Measurements from ENCODE around the gene RNF220. TPM values are rescaled to one million over a fixed set of nuclear protein-coding genes. Genes with fewer than 3 reads are reported as not detected.

RNF220 gene
- total and polyA plus RNA-seq, 2 of the 4 experiments (the other 2 are of a cell fraction): 71.8 to 77.1 TPM

DNA sequence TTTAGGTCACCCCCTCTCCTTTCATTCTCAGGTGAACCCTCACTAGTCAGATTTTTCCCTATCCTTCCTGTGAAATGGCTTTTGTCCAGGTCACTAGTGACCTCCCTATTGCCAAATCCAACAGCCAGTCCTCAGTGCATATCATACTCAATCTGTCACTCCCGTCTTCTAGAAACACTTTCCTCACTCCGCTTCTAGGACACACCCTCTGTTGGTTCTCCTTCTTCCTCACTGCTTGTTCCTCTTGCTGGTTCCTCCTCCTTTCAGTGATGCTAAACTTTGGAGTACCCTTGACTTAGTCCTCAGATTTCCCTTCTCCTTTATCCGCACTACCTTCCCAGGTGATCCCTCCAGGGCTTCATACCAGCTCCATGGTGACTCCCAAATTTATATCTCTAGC lies 94.3 kb downstream of the RNF220 start:
- no peak overlapping the region for H2AK5ac ChIP-seq (ENCODE audit: low read depth, low read length)
- H3K14ac ChIP-seq (replicated peaks; ENCODE audit: low read depth, low read length): no peak overlapping the region
- no peak overlapping the region for H2BK5ac ChIP-seq (ENCODE audit: low read depth, low read length, poor library complexity, severe bottlenecking)
- intact Hi-C loops (cut with micrococcal nuclease) (no loop called here), dilution Hi-C loops (cut with HindIII; ENCODE audit: low sequenced_read_pairs, unreplicated experiment) (no loop called here), in situ Hi-C loops (cut with MboI; ENCODE audit: low sequenced_read_pairs) (no loop called here)
- H4K8ac ChIP-seq (ENCODE audit: low read depth in 2 of 2, low read length in 2 of 2): no peak overlapping the region
- no peak overlapping the region for H3K4me2 ChIP-seq (ENCODE audit: low read depth, low read length)
- no peak overlapping the region for H3K27ac ChIP-seq (ENCODE audit: insufficient read depth, low read length)
- no peak overlapping the region for H3K23ac ChIP-seq (ENCODE audit: low read depth, low read length)
- H3K36me3 ChIP-seq (ENCODE audit: control insufficient read depth, insufficient read depth, low read length): no peaks in the 10 kb centered on the region
- 68% methylated on average over 2 of the region's 3 CpGs; no CpG with 5 or more reads in 1 of the 2 experiments for WGBS, 2 experiments (ENCODE audit: extremely low coverage in 2 of 2, insufficient read length in 1 of 2)
- H3K4me1 ChIP-seq (ENCODE audit: control insufficient read depth, insufficient read depth, low read length): no peaks in the 10 kb centered on the region
- no peak overlapping the region for H4K5ac ChIP-seq (ENCODE audit: low read depth, low read length)
- H3K4ac ChIP-seq (ENCODE audit: low read depth, low read length): no peak overlapping the region
- no peak overlapping the region for H2BK20ac ChIP-seq (ENCODE audit: low read depth, low read length)
- POLR2A ChIA-PET (ENCODE audit: unreplicated experiment): no interaction called here
- TF ChIP-seq RFX5 (IDR thresholded peaks at IDR 0.05; ENCODE audit: low read depth, low read length) (no peak), SMC3 (IDR thresholded peaks at IDR 0.05; ENCODE audit: low read depth, low read length) (no peak), RAD21 (IDR thresholded peaks at IDR 0.05; ENCODE audit: low read length) (no peak), POLR2A (IDR thresholded peaks at IDR 0.05; ENCODE audit: low read depth, low read length) (no peak), BHLHE40 (IDR thresholded peaks at IDR 0.05; ENCODE audit: low read depth, low read length) (no peak), CEBPB (IDR thresholded peaks at IDR 0.05; ENCODE audit: low read depth, low read length) (no peak), RCOR1 (IDR thresholded peaks at IDR 0.05; ENCODE audit: insufficient replicate concordance, low read length) (no peak)
- TF ChIP-seq, protein P1, sequence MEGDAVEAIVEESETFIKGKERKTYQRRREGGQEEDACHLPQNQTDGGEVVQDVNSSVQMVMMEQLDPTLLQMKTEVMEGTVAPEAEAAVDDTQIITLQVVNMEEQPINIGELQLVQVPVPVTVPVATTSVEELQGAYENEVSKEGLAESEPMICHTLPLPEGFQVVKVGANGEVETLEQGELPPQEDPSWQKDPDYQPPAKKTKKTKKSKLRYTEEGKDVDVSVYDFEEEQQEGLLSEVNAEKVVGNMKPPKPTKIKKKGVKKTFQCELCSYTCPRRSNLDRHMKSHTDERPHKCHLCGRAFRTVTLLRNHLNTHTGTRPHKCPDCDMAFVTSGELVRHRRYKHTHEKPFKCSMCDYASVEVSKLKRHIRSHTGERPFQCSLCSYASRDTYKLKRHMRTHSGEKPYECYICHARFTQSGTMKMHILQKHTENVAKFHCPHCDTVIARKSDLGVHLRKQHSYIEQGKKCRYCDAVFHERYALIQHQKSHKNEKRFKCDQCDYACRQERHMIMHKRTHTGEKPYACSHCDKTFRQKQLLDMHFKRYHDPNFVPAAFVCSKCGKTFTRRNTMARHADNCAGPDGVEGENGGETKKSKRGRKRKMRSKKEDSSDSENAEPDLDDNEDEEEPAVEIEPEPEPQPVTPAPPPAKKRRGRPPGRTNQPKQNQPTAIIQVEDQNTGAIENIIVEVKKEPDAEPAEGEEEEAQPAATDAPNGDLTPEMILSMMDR (conservative IDR thresholded peaks at IDR 0.05; ENCODE audit: low read depth, low read length): no peak
- TF ChIP-seq, protein P2, sequence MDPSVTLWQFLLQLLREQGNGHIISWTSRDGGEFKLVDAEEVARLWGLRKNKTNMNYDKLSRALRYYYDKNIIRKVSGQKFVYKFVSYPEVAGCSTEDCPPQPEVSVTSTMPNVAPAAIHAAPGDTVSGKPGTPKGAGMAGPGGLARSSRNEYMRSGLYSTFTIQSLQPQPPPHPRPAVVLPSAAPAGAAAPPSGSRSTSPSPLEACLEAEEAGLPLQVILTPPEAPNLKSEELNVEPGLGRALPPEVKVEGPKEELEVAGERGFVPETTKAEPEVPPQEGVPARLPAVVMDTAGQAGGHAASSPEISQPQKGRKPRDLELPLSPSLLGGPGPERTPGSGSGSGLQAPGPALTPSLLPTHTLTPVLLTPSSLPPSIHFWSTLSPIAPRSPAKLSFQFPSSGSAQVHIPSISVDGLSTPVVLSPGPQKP (IDR thresholded peaks at IDR 0.05; ENCODE audit: borderline replicate concordance, low read depth, low read length): no peak
- BruUV-seq (replicated peaks): no TSS peak
- no peaks in the 10 kb centered on the region for H3K9me1 ChIP-seq (ENCODE audit: insufficient read depth, low read length)
- no peak overlapping the region for H3K56ac ChIP-seq (ENCODE audit: extremely low read depth, insufficient read depth, low read length)
- H2BK120ac ChIP-seq (ENCODE audit: low read depth, low read length): no peak overlapping the region
- DNase-seq (no peak), ATAC-seq (ENCODE audit: low read depth) (no peak)
- CTCF ChIA-PET: interaction anchor here (0.6 kb wide), 1 partner anchor 59 kb away, joined by 3 read pairs; no protein-coding TSS in a partner anchor
- no peak overlapping the region for H4K91ac ChIP-seq (ENCODE audit: insufficient read depth, low read depth, low read length)
- no peak overlapping the region for H2AK9ac ChIP-seq (replicated peaks; ENCODE audit: low read depth, low read length, poor library complexity)
- no peak overlapping the region for H2BK15ac ChIP-seq (ENCODE audit: low read depth, low read length)
- no peak overlapping the region for H3K9ac ChIP-seq (ENCODE audit: low read depth, low read length)
- H3K9me3 ChIP-seq (ENCODE audit: control insufficient read depth, insufficient read depth, low read length): no peaks in the 10 kb centered on the region
- no peak overlapping the region for H2AFZ ChIP-seq (replicated peaks; ENCODE audit: low read length, poor library complexity)
- H3K18ac ChIP-seq (ENCODE audit: low read depth, low read length): no peak overlapping the region
- no peaks in the 10 kb centered on the region for H3K79me1 ChIP-seq (ENCODE audit: low read depth in 1 of 2, low read length in 2 of 2)
- H3K27me3 ChIP-seq (ENCODE audit: control insufficient read depth, insufficient read depth, low read length): peaks cover 57% of the 10 kb centered on the region
- no peak overlapping the region for H3K4me3 ChIP-seq (ENCODE audit: insufficient read depth, low read depth, low read length)
- no peaks in the 10 kb centered on the region for H4K20me1 ChIP-seq (ENCODE audit: insufficient read depth, low read length)
